Ascending aorta (tissue), 2 donors: Measurements from ENCODE around the gene PTPRN. TPM values are rescaled to one million over a fixed set of nuclear protein-coding genes. Genes with fewer than 3 reads are reported as not detected.
A peak's percentile ranks its signal among the peaks of the same experiment; 100 is the strongest.

Source experiments
- DNase-seq, 2 donors: peaks; one replicate each; pipeline ENCODE4 v3.0.0-alpha.2; 2019; ENCODE audit warnings: low spot score in 2 of 2
- H3K27ac ChIP-seq, 2 donors: fragments of 200-600 bp; sonication (generic); one replicate each; pipeline ENCODE4 v1.5.1; 2016 to 2017; ENCODE audit warnings: mild to moderate bottlenecking in 1 of 2
- H3K27me3 ChIP-seq: fragments of 200-600 bp; sonication (generic); one replicate; pipeline ENCODE4 v1.5.1; 2017
- H3K36me3 ChIP-seq, 2 donors: fragments of 200-600 bp; sonication (generic); one replicate each; pipeline ENCODE4 v1.5.1; 2016
- H3K4me1 ChIP-seq, 2 donors: fragments of 200-600 bp; sonication (generic); one replicate each; pipeline ENCODE4 v1.5.1; 2016 to 2017; ENCODE audit warnings: mild to moderate bottlenecking in 1 of 2
- H3K4me3 ChIP-seq, 2 donors: fragments of 200-600 bp; sonication (generic); one replicate each; pipeline ENCODE4 v1.5.1; 2016 to 2017; ENCODE audit warnings: mild to moderate bottlenecking in 1 of 2
- H3K9me3 ChIP-seq, 2 donors: fragments of 200-600 bp; sonication (generic); one replicate each; pipeline ENCODE4 v1.5.1; 2016
- intact Hi-C: fragments of 100-400 bp; cut with DNase I; formaldehyde crosslinking; loops from one replicate; pipeline ENCODE4 v1.15.1; 2023
- total RNA-seq: library from RNA; depleted of rRNA; stranded (reverse); fragments of >200 nt; gene quantifications from one replicate; pipeline ENCODE4 v1.1.0, GENCODE V29; 2016
- TF ChIP-seq, protein P1 (sequence below), 3 experiments: fragments of 200-600 bp in 2 of 3; fragments of 450-650 bp in 1 of 3; sonication (generic) in 2 of 3; IDR thresholded peaks; one replicate each; pipeline ENCODE4 v1.5.1; 2016 to 2019; ENCODE audit warnings: antibody characterized with exemption in 3 of 3, mild to moderate bottlenecking in 1 of 3, moderate library complexity in 1 of 3

Gene PTPRN
- total RNA-seq, 1 donor from 2014 or later, result not detected

DNA sequence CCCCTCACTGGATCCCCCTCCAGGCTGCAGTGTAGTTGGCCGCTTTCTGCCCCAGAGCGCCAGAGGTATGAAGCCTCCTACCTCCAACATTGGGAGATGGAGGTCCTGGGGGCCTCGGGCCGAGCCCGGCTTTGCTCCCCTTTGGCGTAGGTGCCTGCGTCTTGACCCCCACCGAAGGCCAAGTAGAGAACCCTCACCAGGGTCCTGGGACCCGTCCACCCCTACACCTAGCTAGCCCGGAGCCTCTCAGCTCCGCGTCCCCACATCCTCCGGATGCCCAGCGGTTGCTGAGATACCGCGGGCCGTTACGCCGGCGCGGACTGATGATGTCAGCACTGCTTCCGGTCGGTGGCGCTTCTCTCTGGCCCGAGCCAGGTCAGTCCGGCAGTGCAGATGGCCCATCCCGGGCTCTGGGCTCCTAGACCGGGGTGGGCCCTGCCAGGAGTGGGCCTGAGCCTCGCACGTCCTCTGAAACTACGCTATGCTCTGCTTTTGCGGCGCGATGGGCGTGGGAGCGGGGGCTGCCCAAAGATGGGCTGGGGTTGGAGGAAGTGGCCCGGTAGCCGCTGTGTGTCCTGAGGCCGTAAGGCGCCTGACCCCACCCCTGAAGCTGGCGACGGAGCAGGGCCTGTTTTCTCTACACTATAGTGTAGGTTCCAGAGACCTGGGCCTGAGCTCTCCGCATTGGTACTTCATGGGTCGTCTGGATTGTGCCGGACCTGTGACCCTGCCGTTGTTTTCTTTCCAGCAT is 63.9 kb downstream of the PTPRN start, which contains the start of the genes GLB1L and STK16:
TSS of gene GLB1L (minus strand) at position 297 of the 751 bp plus-strand sequence. CDS start 1,871 bp downstream, outside the sequence.
TSS of gene STK16 (plus strand) at position 332 of the 751 bp plus-strand sequence. CDS start 521 bp downstream, outside the sequence.
- TF ChIP-seq, protein P1, sequence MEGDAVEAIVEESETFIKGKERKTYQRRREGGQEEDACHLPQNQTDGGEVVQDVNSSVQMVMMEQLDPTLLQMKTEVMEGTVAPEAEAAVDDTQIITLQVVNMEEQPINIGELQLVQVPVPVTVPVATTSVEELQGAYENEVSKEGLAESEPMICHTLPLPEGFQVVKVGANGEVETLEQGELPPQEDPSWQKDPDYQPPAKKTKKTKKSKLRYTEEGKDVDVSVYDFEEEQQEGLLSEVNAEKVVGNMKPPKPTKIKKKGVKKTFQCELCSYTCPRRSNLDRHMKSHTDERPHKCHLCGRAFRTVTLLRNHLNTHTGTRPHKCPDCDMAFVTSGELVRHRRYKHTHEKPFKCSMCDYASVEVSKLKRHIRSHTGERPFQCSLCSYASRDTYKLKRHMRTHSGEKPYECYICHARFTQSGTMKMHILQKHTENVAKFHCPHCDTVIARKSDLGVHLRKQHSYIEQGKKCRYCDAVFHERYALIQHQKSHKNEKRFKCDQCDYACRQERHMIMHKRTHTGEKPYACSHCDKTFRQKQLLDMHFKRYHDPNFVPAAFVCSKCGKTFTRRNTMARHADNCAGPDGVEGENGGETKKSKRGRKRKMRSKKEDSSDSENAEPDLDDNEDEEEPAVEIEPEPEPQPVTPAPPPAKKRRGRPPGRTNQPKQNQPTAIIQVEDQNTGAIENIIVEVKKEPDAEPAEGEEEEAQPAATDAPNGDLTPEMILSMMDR (IDR thresholded peaks at IDR 0.05), result no peak
- Histone ChIP-seq H3K4me3 (peak within 1 kb of the TSS; percentile 82 to 96), H3K36me3 (peaks cover 9 to 10% of the 10 kb centered on the region in 2 donors), H3K9me3 (no peaks in the 10 kb centered on the region), H3K4me1 (peaks cover 20 to 40% of the 10 kb centered on the region in 2 donors), H3K27ac (peak within 1 kb of the TSS; percentile 96 to 99), H3K27me3 (no peaks in the 10 kb centered on the region)
- peak; percentile 69 to 97 for DNase-seq
- intact Hi-C loops, result loop anchor here (1.0 kb wide), 3 partner anchors 16 to 50 kb away; partner anchors contain the start of genes ANKZF1, ATG9A and DNAJB2

DNA sequence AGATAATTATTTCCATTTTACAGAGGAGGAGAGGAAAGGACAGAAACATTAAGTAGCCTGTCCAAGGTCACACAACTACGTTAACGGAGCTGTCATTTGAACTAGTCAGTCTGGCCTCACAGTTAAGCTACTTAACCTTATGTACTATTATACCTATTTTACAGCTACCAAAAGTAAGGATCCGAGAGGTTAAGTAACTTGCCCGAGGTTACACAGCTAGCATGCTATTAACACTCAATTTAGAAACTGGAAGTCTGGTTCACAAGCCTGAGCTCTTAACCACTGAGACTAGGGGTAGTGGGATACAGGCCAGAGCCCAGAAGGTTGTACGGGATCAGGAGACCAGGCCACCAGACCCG is 64.4 kb downstream of the PTPRN start:
- intact Hi-C loops, result loop anchor here (1.0 kb wide), 3 partner anchors 15 to 51 kb away; partner anchors contain the start of genes ANKZF1, ATG9A and DNAJB2
- no peak for DNase-seq
- H3K4me1 ChIP-seq, result peaks cover 15 to 34% of the 10 kb centered on the region in 2 donors

DNA sequence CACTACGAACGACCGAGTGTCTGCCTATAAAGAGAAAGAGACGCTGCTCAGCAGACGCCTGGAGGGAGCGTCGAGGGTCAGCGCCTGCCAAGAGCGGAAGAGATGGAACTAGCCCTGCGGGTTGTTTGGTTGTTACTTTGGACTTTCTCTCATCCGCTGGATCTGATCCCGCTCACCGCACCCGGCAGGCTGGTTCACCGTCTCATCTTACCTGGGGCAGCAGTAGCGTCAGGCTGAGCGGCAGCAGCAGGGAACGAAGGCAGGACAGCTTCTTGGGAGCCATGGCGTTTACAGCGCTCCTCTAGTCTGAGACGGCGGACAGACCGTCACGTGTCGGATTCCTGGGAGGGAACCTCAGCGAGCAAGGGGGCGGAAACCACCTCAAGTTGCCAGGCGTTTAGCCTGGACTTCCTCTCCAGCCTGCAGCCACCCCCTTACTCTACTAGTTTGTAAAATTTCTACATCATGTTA is 65.9 kb downstream of the PTPRN start:
- Histone ChIP-seq H3K27me3 (no peaks in the 10 kb centered on the region), H3K27ac (no peak overlapping the region), H3K4me3 (no peak overlapping the region), H3K36me3 (peaks cover 7 to 12% of the 10 kb centered on the region in 2 donors), H3K4me1 (peaks cover 5 to 23% of the 10 kb centered on the region in 2 donors), H3K9me3 (no peaks in the 10 kb centered on the region)
- intact Hi-C loops, result no loop called here
- TF ChIP-seq, protein P1 (IDR thresholded peaks at IDR 0.05), result no peak
- no peak for DNase-seq

More for the DNA sequence above, 64.4 kb downstream of the PTPRN start:
- Histone ChIP-seq H3K36me3 (peaks cover 8 to 9% of the 10 kb centered on the region in 2 donors), H3K9me3 (no peaks in the 10 kb centered on the region), H3K4me3 (peak overlapping the region; percentile 82 to 96), H3K27ac (peak overlapping the region; percentile 96 to 99), H3K27me3 (no peaks in the 10 kb centered on the region)
- TF ChIP-seq, protein P1 (IDR thresholded peaks at IDR 0.05), result no peak

Other genes with a start within 250 kb of the PTPRN start
- not detected for gene IHH, start 248.5 kb downstream of the PTPRN start, total RNA-seq
- gene NHEJ1, start 148.6 kb downstream of the PTPRN start, total RNA-seq, result 21.6 TPM
- gene SLC23A3, start 139.4 kb downstream of the PTPRN start, total RNA-seq, result 14.2 TPM
- gene CNPPD1, start 132.5 kb downstream of the PTPRN start, total RNA-seq, result 49.4 TPM
- 83.5 TPM for gene RETREG2, start 131.1 kb downstream of the PTPRN start, total RNA-seq
- gene ZFAND2B, start 102.6 kb downstream of the PTPRN start, total RNA-seq, result 225 TPM
- 17.9 TPM for gene ABCB6, start 90.4 kb downstream of the PTPRN start, total RNA-seq
- gene ATG9A, start 79.8 kb downstream of the PTPRN start, total RNA-seq, result 135 TPM
- 53.1 TPM for gene ANKZF1, start 79.6 kb downstream of the PTPRN start, total RNA-seq
- gene GLB1L, start 64.0 kb downstream of the PTPRN start, total RNA-seq, result 1.8 TPM
- 15.2 TPM for gene STK16, start 63.9 kb downstream of the PTPRN start, total RNA-seq
- not detected for gene TUBA4B, start 56.2 kb downstream of the PTPRN start, total RNA-seq
- gene TUBA4A, start 55.5 kb downstream of the PTPRN start, total RNA-seq, result 71.1 TPM
- gene DNAJB2, start 30.0 kb downstream of the PTPRN start, total RNA-seq, result 51.0 TPM
- gene RESP18, start 23.3 kb upstream of the PTPRN start, total RNA-seq, result not detected
- gene DNPEP, start 78.5 kb upstream of the PTPRN start, total RNA-seq, result 113 TPM
- gene DES, start 109.0 kb upstream of the PTPRN start, total RNA-seq, result 182 TPM
- 390 TPM for gene SPEG, start 125.4 kb upstream of the PTPRN start, total RNA-seq
- gene GMPPA, start 189.5 kb upstream of the PTPRN start, total RNA-seq, result 11.4 TPM
- not detected for gene ASIC4, start 205.1 kb upstream of the PTPRN start, total RNA-seq
- gene CHPF, start 234.4 kb upstream of the PTPRN start, total RNA-seq, result 249 TPM
- 6.0 TPM for gene TMEM198, start 234.6 kb upstream of the PTPRN start, total RNA-seq